Measurements from ENCODE around the gene DDHD1. TPM values are rescaled to one million over a fixed set of nuclear protein-coding genes. Genes with fewer than 3 reads are reported as not detected.

Gene DDHD1
- polyA plus RNA-seq, 2 donors, result 1.0 to 1.5 TPM

GRCh38 chr14:53010193-53011040 is 142.7 kb downstream of the DDHD1 start:
- no peak overlapping the region for H3K4me3 ChIP-seq (ENCODE audit: low read depth in 1 of 2, low read length in 2 of 2)
- no peaks in the 10 kb centered on the region for H3K4me1 ChIP-seq (ENCODE audit: control insufficient read depth in 2 of 2, insufficient read depth in 2 of 2, low read length in 1 of 2)
- 53 to 58% methylated on average over 3 of the region's 3 CpGs for WGBS, 2 donors
- H3K27me3 ChIP-seq (ENCODE audit: control insufficient read depth in 1 of 2, insufficient read depth in 2 of 2, low read length in 2 of 2), result no peaks in the 10 kb centered on the region
- H3K27ac ChIP-seq (ENCODE audit: low read depth in 2 of 2, low read length in 1 of 2), result peak overlapping the region in 1 of 2 donors; percentile 47
- H3K36me3 ChIP-seq (ENCODE audit: control insufficient read depth in 2 of 2, insufficient read depth in 2 of 2, low read length in 1 of 2), result no peaks in the 10 kb centered on the region
- H3K9me3 ChIP-seq (ENCODE audit: control insufficient read depth in 2 of 2, insufficient read depth in 1 of 2, low read depth in 1 of 2, low read length in 1 of 2), result no peaks in the 10 kb centered on the region

GRCh38 chr14:53006931-53007562 is 146.1 kb downstream of the DDHD1 start:
- Histone ChIP-seq H3K4me3 (ENCODE audit: low read depth in 1 of 2, low read length in 2 of 2) (no peak overlapping the region), H3K4me1 (ENCODE audit: control insufficient read depth in 2 of 2, insufficient read depth in 2 of 2, low read length in 1 of 2) (peaks cover 0 to 4% of the 10 kb centered on the region in 2 donors), H3K27ac (ENCODE audit: low read depth in 2 of 2, low read length in 1 of 2) (no peak overlapping the region), H3K27me3 (ENCODE audit: control insufficient read depth in 1 of 2, insufficient read depth in 2 of 2, low read length in 2 of 2) (no peaks in the 10 kb centered on the region), H3K9me3 (ENCODE audit: control insufficient read depth in 2 of 2, insufficient read depth in 1 of 2, low read depth in 1 of 2, low read length in 1 of 2) (no peaks in the 10 kb centered on the region), H3K36me3 (ENCODE audit: control insufficient read depth in 2 of 2, insufficient read depth in 2 of 2, low read length in 1 of 2) (no peaks in the 10 kb centered on the region)
- 58 to 65% methylated on average over 4 of the region's 4 CpGs for WGBS, 2 donors

DNA sequence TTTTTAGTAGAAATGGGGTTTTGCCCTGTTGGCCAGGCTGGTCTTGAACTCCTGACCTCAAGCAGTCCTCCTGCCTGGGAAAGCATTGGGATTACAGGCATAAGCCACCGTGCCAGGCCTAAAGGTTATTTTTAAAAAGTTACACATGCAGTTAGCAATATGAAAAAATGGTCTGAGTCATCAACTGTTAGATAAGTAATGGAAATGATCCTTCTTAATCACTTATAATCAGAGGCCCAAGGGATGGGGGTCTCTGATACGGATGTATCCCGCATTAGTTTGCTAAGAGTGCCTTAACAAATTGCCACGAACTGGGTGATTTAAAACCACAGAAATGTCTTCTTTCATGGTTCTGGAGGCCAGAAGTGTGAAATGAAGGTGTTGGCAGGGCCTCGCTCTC is 148.1 kb downstream of the DDHD1 start:
- H3K27ac ChIP-seq (ENCODE audit: low read depth in 2 of 2, low read length in 1 of 2), result no peak overlapping the region
- H3K4me1 ChIP-seq (ENCODE audit: control insufficient read depth in 2 of 2, insufficient read depth in 2 of 2, low read length in 1 of 2), result peaks cover 0 to 4% of the 10 kb centered on the region in 2 donors
- H3K36me3 ChIP-seq (ENCODE audit: control insufficient read depth in 2 of 2, insufficient read depth in 2 of 2, low read length in 1 of 2), result no peaks in the 10 kb centered on the region
- no peaks in the 10 kb centered on the region for H3K27me3 ChIP-seq (ENCODE audit: control insufficient read depth in 1 of 2, insufficient read depth in 2 of 2, low read length in 2 of 2)
- WGBS, 2 donors, result 79 to 83% methylated on average over 5 of the region's 5 CpGs
- H3K9me3 ChIP-seq (ENCODE audit: control insufficient read depth in 2 of 2, insufficient read depth in 1 of 2, low read depth in 1 of 2, low read length in 1 of 2), result no peaks in the 10 kb centered on the region
- no peak overlapping the region for H3K4me3 ChIP-seq (ENCODE audit: low read depth in 1 of 2, low read length in 2 of 2)

DNA sequence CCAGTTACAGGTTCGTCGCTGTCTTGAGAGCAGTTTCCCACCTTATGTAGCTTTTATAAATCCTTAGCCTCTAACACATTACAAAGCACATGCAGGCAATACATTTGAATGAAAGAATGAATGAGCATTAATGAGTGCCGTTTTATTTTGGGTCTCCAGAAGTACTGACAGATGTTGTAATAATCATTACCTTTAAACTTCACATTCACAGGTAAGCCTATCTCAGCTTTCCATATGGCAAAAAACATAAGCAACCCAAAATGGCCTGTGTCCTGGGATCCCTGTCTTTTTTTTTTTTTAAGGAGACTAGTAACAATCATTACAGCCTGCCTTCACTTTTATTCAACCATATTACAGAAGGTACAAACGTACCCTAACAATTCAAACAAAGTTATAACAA is 149.3 kb downstream of the DDHD1 start:
- Histone ChIP-seq H3K9me3 (ENCODE audit: control insufficient read depth in 2 of 2, insufficient read depth in 1 of 2, low read depth in 1 of 2, low read length in 1 of 2) (no peaks in the 10 kb centered on the region), H3K4me1 (ENCODE audit: control insufficient read depth in 2 of 2, insufficient read depth in 2 of 2, low read length in 1 of 2) (peaks cover 0 to 4% of the 10 kb centered on the region in 2 donors), H3K27me3 (ENCODE audit: control insufficient read depth in 1 of 2, insufficient read depth in 2 of 2, low read length in 2 of 2) (no peaks in the 10 kb centered on the region), H3K4me3 (ENCODE audit: low read depth in 1 of 2, low read length in 2 of 2) (no peak overlapping the region), H3K36me3 (ENCODE audit: control insufficient read depth in 2 of 2, insufficient read depth in 2 of 2, low read length in 1 of 2) (no peaks in the 10 kb centered on the region), H3K27ac (ENCODE audit: low read depth in 2 of 2, low read length in 1 of 2) (no peak overlapping the region)
- 80% methylated on average over 4 of the region's 4 CpGs for WGBS, 2 donors

DNA sequence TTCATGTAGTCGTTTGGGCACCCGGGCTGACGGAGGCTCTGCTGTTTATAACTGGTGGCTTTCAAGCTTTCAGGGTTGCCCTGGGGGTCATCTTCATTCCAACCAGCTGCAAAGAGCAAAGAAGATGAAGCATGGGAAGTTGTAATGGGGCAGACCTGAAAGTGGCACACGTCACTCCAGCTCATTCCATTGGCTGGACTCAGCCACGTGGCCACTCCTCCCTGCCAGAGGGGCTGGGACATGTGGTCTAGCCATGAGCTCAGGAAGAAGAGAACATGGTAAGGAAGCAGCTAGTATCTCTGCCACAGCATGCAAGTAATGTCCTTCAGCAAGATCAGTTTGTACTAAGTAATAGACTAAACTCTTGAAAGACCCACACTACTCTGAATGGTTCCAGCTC is 150.5 kb downstream of the DDHD1 start:
- peaks cover 0 to 4% of the 10 kb centered on the region in 2 donors for H3K4me1 ChIP-seq (ENCODE audit: control insufficient read depth in 2 of 2, insufficient read depth in 2 of 2, low read length in 1 of 2)
- H3K9me3 ChIP-seq (ENCODE audit: control insufficient read depth in 2 of 2, insufficient read depth in 1 of 2, low read depth in 1 of 2, low read length in 1 of 2), result no peaks in the 10 kb centered on the region
- no peaks in the 10 kb centered on the region for H3K27me3 ChIP-seq (ENCODE audit: control insufficient read depth in 1 of 2, insufficient read depth in 2 of 2, low read length in 2 of 2)
- no peak overlapping the region for H3K4me3 ChIP-seq (ENCODE audit: low read depth in 1 of 2, low read length in 2 of 2)
- no peaks in the 10 kb centered on the region for H3K36me3 ChIP-seq (ENCODE audit: control insufficient read depth in 2 of 2, insufficient read depth in 2 of 2, low read length in 1 of 2)
- WGBS, 2 donors, result 57 to 64% methylated on average over 5 of the region's 5 CpGs
- peak overlapping the region in 1 of 2 donors; percentile 10 for H3K27ac ChIP-seq (ENCODE audit: low read depth in 2 of 2, low read length in 1 of 2)

- H3K36me3 ChIP-seq (ENCODE audit: control insufficient read depth in 2 of 2, insufficient read depth in 2 of 2, low read length in 1 of 2), result no peaks in the 10 kb centered on the region
- WGBS, 2 donors, result 64 to 78% methylated on average over 7 of the region's 7 CpGs
- H3K9me3 ChIP-seq (ENCODE audit: control insufficient read depth in 2 of 2, insufficient read depth in 1 of 2, low read depth in 1 of 2, low read length in 1 of 2), result no peaks in the 10 kb centered on the region
- H3K27me3 ChIP-seq (ENCODE audit: control insufficient read depth in 1 of 2, insufficient read depth in 2 of 2, low read length in 2 of 2), result no peaks in the 10 kb centered on the region
- no peak overlapping the region for H3K27ac ChIP-seq (ENCODE audit: low read depth in 2 of 2, low read length in 1 of 2)
- H3K4me1 ChIP-seq (ENCODE audit: control insufficient read depth in 2 of 2, insufficient read depth in 2 of 2, low read length in 1 of 2), result peaks cover 0 to 4% of the 10 kb centered on the region in 2 donors
- no peak overlapping the region for H3K4me3 ChIP-seq (ENCODE audit: low read depth in 1 of 2, low read length in 2 of 2)
Measured at GRCh38 chr14:53001787-53002378, 151.2 kb downstream of the DDHD1 start.

GRCh38 chr14:52998376-52999015 is 154.6 kb downstream of the DDHD1 start:
- Histone ChIP-seq H3K27me3 (ENCODE audit: control insufficient read depth in 1 of 2, insufficient read depth in 2 of 2, low read length in 2 of 2) (no peaks in the 10 kb centered on the region), H3K4me3 (ENCODE audit: low read depth in 1 of 2, low read length in 2 of 2) (no peak overlapping the region), H3K27ac (ENCODE audit: low read depth in 2 of 2, low read length in 1 of 2) (peak overlapping the region in 1 of 2 donors; percentile 1), H3K4me1 (ENCODE audit: control insufficient read depth in 2 of 2, insufficient read depth in 2 of 2, low read length in 1 of 2) (peaks cover 0 to 4% of the 10 kb centered on the region in 2 donors), H3K9me3 (ENCODE audit: control insufficient read depth in 2 of 2, insufficient read depth in 1 of 2, low read depth in 1 of 2, low read length in 1 of 2) (no peaks in the 10 kb centered on the region), H3K36me3 (ENCODE audit: control insufficient read depth in 2 of 2, insufficient read depth in 2 of 2, low read length in 1 of 2) (no peaks in the 10 kb centered on the region)
- WGBS, 2 donors, result 44 to 55% methylated on average over 6 of the region's 6 CpGs

GRCh38 chr14:52996493-52996892 is 156.6 kb downstream of the DDHD1 start:
- H3K9me3 ChIP-seq (ENCODE audit: control insufficient read depth in 2 of 2, insufficient read depth in 1 of 2, low read depth in 1 of 2, low read length in 1 of 2), result no peaks in the 10 kb centered on the region
- no peak overlapping the region for H3K27ac ChIP-seq (ENCODE audit: low read depth in 2 of 2, low read length in 1 of 2)
- WGBS, 2 donors, result 80 to 86% methylated on average over 2 of the region's 2 CpGs
- no peaks in the 10 kb centered on the region for H3K4me1 ChIP-seq (ENCODE audit: control insufficient read depth in 2 of 2, insufficient read depth in 2 of 2, low read length in 1 of 2)
- H3K4me3 ChIP-seq (ENCODE audit: low read depth in 1 of 2, low read length in 2 of 2), result no peak overlapping the region
- no peaks in the 10 kb centered on the region for H3K36me3 ChIP-seq (ENCODE audit: control insufficient read depth in 2 of 2, insufficient read depth in 2 of 2, low read length in 1 of 2)
- H3K27me3 ChIP-seq (ENCODE audit: control insufficient read depth in 1 of 2, insufficient read depth in 2 of 2, low read length in 2 of 2), result no peaks in the 10 kb centered on the region

- no peaks in the 10 kb centered on the region for H3K9me3 ChIP-seq (ENCODE audit: control insufficient read depth in 2 of 2, insufficient read depth in 1 of 2, low read depth in 1 of 2, low read length in 1 of 2)
- no peaks in the 10 kb centered on the region for H3K27me3 ChIP-seq (ENCODE audit: control insufficient read depth in 1 of 2, insufficient read depth in 2 of 2, low read length in 2 of 2)
- H3K27ac ChIP-seq (ENCODE audit: low read depth in 2 of 2, low read length in 1 of 2), result no peak overlapping the region
- 72 to 83% methylated on average over 1 of the region's 1 CpG for WGBS, 2 donors
- no peaks in the 10 kb centered on the region for H3K4me1 ChIP-seq (ENCODE audit: control insufficient read depth in 2 of 2, insufficient read depth in 2 of 2, low read length in 1 of 2)
- H3K36me3 ChIP-seq (ENCODE audit: control insufficient read depth in 2 of 2, insufficient read depth in 2 of 2, low read length in 1 of 2), result no peaks in the 10 kb centered on the region
- no peak overlapping the region for H3K4me3 ChIP-seq (ENCODE audit: low read depth in 1 of 2, low read length in 2 of 2)
Measured at GRCh38 chr14:52995998-52996397, 157.1 kb downstream of the DDHD1 start.

All from esophagus (tissue), 2 donors.